ENCODE data around the gene PIK3R5.

DNA sequence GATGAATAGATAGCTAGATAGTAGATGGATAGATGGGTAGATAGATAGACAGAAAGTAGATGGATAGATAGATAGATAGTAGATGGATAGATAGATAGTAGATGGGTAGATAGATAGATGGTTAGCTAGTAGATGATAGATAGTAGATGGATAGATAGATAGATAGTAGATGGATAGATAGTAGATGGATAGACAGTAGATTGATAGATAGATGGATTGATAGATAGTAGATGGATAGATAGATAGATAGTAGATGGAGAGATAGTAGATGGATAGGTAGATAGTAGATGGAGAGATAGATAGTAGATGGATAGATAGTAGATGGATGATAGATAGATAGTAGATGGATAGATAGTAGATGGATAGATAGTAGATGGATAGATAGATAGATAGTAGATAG lies 40.4 kb downstream of the PIK3R5 start:
- TF ChIP-seq, protein P1, sequence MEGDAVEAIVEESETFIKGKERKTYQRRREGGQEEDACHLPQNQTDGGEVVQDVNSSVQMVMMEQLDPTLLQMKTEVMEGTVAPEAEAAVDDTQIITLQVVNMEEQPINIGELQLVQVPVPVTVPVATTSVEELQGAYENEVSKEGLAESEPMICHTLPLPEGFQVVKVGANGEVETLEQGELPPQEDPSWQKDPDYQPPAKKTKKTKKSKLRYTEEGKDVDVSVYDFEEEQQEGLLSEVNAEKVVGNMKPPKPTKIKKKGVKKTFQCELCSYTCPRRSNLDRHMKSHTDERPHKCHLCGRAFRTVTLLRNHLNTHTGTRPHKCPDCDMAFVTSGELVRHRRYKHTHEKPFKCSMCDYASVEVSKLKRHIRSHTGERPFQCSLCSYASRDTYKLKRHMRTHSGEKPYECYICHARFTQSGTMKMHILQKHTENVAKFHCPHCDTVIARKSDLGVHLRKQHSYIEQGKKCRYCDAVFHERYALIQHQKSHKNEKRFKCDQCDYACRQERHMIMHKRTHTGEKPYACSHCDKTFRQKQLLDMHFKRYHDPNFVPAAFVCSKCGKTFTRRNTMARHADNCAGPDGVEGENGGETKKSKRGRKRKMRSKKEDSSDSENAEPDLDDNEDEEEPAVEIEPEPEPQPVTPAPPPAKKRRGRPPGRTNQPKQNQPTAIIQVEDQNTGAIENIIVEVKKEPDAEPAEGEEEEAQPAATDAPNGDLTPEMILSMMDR (IDR thresholded peaks at IDR 0.05) = no peak
- TF ChIP-seq POLR2AphosphoS5 (IDR thresholded peaks at IDR 0.05) (no peak), POLR2A (IDR thresholded peaks at IDR 0.05) (no peak), EP300 (IDR thresholded peaks at IDR 0.05) (no peak)
